Dermis blood vessel endothelial cell (primary cell): ENCODE results near the gene KLF1. TPM values are rescaled to one million over a fixed set of nuclear protein-coding genes. Genes with fewer than 3 reads are reported as not detected.
"Not testable (repeated sequence)": the region's sequence is repeated elsewhere in the genome, so short reads cannot be mapped to it uniquely, and the experiment has no call there.

Experiments
- DNase-seq: peaks from one replicate; pipeline ENCODE4 v3.0.0; 2010
- total RNA-seq: library from RNA; depleted of rRNA; stranded (reverse); fragments of >200 nt; gene quantifications from 2 replicates; pipeline ENCODE4 v1.2.3, GENCODE V29; 2014

KLF1 gene
- total RNA-seq, 1 donor from 2014 or later: 0.17 TPM

DNA sequence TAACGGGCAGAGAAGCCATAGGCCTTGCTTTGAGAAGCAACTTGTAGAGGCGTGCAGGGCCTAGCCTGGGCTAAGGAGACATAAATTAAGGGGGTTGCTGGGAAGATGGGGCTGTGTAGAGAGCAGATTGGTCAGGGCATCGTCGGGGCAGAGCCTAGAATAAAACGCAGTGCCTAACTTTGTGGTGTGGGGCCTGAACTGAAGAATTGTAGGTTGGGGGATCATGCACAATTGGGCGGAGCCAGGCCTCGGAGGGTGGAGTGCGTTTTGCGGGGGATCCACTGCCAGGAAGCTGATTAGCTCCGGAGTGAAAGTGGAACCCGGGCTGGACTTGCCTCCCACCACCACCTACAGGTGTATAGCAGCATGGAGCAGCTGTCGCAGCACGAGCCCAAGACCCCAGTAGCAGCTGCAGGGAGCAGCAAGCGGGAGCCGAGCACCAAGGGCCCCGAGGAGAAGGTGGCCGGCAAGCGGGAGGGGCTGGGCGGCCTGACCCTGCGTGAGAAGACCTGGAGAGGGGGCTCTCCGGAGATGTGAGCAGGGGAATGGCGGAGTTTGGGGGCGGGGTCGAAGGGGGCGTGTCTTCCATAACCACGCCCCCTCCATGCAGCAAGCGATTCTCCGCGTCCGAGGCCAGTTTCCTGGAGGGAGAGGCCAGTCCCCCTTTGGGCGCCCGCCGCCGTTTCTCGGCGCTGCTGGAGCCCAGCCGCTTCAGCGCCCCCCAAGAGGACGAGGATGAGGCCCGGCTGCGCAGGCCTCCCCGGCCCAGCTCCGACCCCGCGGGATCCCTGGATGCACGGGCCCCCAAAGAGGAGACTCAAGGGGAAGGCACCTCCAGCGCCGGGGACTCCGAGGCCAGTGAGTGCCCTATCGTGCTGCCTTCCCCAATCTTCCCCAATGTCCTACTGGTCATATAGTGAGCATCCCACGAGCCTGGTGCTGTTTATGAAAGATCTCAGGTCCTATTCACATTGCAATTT, 19.6 kb downstream of the KLF1 start:
- peak; percentile 70 for DNase-seq

DNA sequence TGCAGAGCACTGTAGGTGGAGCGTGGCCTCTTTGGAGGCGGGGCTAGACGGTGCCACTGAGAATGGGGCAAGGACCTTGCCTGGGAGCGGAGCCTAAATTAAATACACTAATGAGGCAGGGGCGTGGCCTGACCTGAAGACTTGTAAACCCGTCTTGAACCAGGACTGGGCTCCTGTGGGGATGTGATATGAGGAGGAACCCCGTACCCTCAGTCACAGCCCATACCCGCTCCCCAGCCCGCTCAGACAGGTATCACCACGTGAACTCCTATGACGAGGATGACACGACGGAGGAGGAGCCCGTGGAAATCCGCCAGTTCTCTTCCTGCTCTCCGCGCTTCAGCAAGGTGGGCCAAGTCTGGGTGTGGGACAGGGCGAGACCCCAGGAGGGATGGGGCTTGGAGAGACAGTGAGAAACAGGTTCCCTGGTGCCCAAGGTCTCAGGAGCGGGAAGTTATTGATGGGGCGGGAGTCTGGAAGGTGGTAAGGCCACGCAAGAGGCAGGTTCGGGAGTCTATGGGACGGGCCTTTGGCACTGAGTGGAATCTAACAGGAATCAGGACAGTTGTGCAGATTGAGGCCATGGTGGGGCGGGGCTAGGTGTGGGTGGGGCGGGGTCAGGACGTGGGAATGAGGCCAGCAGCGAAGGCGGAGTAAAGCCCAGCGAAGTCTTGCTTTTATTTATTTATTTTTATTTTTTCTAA, 20.4 kb downstream of the KLF1 start:
- DNase-seq: no peak

DNA sequence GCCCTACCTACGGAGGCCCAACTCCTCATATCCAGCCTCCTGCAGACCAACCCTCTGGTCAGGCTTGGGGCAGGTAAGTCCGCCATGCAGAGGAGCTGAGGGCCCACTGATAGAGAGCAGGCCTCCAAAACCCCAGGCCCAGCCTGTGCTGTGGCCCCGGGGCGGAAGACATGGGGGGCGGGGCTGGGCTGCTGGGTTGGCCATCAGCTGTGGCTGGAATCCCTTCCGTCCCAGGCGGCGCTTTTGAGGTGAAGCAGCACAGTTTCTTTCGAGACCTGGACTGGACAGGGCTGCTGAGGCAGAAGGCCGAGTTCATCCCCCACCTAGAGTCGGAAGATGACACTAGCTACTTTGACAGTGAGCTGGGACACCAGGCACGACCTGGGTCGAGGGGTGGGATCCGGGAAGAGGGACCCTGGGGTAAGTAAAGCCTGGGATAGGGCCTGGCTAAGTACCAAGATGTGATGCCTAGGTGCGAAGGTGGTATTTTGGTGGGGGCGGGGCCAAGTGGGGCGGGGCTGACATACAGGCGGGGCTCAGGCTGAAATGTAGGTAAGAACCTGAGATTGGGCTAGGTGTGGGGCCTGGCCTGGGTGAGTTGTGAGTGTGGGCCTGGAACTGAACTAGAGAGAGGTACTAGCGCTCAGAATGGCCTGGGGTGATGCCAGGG, 21.1 kb downstream of the KLF1 start:
- no peak for DNase-seq

DNA sequence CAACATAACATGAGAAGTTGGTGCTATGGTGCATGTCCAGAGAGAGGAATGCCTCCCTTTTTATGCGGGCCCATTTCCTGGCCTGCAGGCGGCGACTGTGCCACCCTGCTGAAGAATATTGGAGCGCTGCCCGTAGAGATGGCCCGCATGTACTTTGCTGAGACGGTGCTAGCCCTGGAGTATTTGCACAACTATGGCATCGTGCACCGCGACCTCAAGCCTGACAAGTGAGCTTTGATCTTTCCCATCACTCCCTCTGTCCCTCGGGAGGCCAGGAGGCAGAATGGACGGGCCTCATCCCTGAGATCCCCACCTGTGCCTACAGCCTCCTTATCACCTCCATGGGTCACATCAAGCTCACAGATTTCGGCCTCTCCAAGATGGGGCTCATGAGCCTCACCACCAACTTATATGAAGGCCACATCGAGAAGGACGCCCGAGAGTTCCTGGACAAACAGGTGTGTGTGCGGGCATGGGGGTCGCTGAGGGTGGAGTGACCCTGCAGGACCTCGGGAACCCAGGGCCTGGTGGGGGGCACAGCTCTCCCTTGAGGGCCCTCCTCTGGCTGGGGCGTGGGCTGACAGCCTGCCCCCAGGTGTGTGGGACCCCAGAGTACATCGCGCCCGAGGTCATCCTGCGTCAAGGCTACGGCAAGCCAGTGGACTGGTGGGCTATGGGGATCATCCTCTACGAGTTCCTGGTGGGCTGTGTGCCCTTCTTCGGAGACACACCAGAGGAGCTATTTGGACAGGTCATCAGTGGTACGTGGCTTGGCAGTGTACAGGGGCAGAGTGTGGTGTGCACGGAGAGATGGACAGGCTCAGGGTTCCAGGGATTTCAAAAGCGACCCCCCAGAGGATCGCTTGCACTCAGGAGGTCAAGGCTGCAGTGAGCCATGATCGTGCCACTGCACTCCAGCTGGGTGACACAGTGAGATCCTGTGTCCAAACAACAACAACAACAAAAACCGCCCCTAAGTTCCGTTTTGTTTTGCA, 22.0 kb downstream of the KLF1 start:
- DNase-seq: no peak

DNA sequence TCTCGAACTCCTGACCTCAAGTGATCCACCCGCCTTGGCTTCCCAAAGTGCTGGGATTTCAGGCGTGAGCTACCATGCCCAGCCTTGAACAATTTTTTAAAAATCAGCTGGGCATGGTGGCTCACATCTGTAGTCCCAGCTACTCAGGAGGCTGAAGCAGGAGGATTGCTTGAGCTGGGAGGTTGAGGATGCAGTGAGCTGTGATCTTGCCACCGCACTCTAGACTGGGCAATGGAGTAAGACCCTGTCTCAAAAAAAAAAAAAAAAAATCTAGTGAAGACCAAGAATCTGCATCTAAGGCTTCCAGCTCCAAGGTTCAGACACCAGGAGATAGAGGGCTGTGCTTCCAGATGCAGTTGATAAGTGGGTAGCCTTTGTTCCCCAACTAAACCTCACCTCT, 22.9 kb downstream of the KLF1 start:
- no peak for DNase-seq

DNA sequence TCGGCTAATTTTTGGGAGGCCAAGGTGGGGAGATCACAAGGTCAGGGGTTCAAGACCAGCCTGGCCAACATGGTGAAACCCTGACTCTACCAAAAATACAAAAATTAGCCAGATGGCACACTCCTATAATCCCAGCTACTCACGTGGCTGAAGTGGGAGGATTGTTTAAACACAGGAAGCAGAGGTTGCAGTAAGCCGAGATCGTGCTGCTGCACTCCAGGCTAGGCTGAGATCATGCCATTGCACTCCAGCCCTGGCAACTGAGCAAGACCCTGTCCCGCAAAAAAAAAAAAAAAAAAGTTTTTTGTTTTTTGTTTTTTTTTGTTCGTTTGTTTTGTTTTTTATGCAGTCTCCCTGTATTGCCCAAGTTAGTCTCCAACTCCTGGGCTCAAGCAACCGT, 27.5 kb downstream of the KLF1 start:
- DNase-seq: no peak

DNA sequence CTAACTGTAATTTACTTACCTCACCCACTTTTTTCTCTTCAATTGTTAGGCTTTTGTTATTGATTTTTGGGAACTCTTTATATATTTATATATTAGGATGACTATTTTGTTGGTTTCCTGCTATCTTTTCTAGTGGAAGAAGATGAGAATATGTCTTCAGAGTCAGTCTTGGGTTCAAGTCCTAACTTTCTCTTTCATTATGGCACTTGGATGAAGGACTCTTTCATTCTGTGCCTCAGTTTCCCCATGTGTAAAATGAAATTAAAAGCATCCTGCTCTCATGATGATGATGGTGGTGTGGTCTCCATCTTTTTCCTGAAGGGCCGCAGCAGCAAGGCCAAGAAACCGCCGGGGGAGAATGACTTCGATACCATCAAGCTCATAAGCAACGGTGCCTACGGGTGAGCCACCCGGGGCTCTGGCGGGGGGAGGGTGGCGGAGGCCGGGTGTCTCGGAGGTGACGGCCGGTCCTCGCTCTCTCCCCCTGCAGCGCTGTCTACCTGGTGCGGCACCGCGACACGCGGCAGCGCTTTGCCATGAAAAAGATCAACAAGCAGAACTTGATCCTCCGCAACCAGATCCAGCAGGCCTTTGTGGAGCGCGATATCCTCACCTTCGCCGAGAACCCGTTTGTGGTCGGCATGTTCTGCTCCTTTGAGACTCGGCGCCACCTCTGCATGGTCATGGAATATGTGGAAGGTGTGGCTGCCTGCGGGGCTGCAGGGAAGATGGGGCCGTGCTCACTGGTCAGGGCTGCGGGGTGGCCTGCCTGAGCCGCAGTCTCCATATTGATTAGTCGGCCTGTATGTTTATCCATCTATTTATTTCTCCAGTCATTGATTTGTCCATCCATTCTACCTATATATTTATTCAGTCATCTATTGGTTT, 28.7 kb downstream of the KLF1 start:
- no peak for DNase-seq

DNA sequence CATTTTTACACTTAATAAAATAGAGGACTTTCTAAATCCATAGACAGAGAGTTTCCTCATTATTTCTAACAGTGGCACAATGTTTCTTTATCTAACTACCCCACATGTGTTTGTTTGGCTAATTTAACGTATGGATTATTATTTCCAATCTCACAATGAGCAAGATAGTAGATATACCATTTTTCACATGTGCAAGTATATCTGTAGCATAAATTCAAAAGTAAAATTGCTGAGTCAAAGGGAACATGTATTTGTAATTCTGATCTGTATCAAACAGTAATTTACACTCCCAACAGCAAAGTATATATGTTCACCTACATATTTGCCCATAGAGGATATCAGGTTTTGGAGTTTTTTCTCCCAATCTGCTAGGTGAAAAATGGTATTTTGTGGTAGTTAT, 30.3 kb downstream of the KLF1 start:
- no peak for DNase-seq

DNA sequence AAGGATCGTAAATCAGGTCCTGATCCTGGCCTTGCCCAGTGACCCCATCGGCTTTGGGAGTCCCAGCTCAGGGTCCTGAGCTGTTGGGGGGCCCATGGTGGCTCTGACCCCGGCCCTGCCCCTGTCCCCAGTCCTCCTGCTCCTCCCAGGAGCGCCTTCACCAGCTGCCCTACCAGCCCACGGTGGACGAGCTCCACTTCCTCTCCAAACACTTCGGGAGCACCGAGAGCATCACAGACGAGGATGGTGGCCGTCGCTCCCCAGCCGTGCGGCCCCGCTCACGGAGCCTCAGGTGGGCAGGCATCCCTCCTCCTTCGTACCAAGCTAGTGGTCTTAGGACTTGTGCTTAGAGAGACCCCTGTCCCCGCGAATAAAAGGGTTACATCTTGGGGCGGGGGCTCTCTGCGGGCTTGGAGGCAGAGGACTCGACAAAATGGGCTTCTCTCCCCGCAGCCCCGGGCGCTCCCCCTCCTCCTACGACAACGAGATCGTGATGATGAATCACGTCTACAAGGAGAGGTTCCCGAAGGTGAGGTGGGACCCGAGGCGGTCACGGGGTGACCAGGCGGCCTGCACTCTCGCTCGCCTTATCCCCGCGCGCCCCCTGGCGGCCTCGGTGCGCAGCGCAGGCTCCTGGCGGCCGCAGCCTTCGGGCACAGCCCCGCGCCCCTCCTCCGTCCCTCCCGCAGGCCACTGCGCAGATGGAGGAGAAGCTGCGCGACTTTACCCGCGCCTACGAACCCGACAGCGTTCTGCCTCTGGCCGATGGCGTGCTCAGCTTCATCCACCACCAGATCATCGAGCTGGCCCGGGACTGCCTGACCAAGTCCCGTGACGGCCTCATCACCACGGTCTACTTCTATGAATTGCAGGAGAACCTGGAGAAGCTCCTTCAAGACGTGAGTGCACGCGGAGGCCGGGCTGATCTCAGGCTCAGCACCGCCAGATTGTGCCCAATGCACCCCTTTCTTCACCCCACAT, 39.6 kb downstream of the KLF1 start:
- peak; percentile 84 for DNase-seq

DNA sequence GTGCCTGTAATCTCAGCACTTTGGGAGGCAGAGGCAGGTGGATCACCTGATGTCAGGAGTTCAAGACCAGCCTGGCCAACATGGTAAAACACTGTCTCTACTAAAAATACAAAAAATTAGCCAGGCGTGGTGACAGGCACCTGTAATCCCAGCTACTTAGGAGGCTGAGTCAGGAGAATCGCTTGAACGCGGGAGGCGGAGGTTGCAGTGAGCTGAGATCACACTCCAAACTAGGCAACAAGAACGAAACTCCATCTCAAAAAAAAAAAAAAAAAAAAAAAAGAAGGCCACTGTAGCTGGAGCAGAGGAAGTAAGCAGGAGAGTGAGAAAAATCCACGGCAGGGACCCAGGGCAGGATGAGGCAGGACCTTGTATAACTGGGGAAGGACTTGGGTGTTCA, 40.4 kb downstream of the KLF1 start:
- not testable (repeated sequence) for DNase-seq

DNA sequence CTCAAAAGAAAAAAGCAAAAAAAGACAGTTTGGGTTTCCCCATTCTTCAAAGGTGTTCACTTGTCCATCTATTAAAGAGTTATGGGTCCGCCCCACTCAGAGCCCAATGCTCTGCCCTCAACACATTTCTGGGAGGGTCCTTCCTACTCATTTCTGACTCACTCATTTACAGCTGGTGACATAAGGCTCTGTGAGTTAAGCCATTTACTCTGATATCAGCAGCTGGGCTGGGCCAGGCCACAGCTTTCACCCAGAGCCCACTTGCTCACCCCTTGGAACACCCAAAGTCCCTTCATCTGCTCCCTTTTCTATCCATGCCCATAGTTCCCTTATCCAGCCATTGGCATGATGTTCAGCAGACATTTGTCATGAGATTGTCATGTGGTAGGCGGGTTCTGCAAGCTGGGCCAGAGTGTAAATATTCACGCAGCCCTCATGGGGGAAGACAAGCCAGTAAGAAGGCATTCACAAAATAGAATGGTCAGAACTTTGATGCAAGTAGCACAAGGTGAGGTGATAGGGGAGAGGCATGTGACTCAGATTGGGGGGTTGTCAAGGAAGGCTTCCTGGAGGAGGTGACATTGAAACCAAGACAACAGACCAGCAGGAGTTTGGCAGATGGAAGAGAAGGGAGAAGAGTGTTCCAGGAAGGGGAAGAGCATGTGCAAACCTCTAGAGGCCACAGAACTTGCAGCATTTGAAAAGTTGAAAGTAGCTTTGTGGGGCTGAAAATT, 42.8 kb downstream of the KLF1 start:
- no peak for DNase-seq

DNA sequence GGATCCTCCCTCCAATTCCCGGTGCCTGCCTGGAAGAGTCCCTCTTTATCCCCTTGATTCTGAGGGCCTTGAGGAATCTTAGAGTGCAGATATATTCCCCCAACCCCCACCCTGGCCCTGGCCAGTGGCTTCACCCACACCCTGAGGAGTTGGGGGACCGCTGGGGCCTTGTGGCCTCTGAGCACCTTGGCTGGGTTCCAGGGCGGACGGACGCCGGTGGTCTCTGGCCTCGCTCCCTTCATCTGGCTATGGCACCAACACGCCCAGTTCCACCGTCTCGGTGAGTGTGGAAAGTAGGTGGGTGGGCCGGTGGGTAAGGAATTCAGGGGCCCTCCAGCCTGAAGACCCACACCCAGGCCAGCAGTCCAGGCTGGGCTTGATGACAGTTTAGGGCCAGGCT, 43.7 kb downstream of the KLF1 start:
- DNase-seq: no peak

DNA sequence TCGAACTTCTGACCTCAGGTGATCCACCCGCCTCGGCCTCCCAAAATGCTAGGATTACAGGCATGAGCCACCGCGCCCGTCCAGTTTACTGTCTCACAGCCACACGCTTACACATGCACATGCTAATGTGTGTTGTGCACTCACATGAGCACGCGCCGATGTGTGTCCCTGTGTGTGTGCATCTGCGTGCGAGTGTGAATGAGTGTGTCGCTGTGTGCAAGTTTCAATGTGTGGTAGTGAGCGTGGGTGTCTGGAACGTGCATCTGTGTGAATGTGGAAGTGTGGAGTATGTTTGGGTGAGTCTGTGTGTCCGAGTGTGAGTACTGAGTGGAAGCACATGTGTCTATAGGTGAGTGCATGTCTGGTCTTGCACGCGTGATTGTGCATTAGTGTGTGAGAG, 44.5 kb downstream of the KLF1 start:
- no peak for DNase-seq

DNA sequence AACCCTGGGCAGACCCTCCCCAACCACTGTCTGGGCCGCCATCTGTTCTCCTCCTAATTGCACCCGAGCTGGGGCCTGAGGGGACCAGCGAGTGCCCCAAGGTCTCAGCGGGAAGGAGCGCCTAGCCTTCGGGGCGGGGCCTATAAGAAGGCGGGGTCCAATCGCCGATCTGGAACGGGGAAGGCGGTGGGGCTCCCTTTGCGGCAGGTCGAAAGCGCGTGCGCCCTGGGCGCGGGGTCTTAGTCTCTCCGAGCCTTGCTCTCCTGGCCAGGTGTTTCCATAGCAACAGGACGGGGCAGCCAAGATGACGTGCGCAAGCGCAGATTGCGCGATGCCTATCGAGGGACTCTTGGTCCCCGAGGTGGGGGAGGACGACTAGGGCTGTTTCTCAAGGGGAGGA, 45.9 kb downstream of the KLF1 start:
- DNase-seq: peak; percentile 29

DNA sequence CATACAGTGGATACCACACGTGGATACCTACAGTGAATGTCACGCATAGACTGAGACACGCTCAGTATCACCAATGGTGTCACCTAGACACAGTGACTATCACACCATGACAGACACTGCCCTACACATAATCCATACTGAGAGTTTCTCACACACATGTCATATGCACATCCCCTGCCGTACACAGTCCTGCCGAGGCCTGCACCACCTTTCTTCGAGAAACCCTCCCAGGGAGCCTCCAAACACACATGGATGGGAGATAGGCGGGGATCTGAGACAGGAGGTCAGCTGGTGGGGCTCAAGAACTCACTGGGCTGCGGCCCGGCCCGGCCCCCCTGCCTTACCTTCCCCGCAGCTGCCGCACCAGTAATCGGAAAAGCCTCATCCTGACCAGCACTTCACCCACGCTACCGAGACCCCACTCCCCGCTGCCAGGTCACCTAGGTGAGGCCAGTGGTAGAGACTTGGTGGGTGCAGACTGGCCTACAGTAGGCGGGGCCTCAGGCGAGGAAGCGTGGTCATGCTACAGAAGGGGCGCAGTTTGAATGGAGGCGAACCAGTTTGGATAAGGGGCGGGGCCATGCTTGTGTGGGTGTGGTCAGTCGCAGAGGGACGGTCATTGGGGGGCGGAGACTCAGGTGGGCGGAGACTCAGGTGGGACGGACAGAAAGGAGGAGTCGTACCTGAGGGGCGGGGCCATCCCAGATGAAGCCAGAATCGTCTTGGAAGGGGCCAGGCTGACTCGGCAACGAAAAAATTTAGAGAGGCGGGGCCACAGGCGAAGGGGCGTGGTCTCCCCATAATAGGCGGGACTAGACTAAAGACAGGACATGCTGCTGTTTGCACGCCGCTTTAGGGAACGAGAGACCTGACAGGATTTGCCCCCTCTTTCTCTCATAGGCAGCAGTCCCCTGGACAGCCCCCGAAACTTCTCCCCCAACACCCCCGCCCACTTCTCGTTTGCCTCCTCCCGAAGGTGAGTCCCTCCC, 46.6 kb downstream of the KLF1 start:
- peak; percentile 60 for DNase-seq

DNA sequence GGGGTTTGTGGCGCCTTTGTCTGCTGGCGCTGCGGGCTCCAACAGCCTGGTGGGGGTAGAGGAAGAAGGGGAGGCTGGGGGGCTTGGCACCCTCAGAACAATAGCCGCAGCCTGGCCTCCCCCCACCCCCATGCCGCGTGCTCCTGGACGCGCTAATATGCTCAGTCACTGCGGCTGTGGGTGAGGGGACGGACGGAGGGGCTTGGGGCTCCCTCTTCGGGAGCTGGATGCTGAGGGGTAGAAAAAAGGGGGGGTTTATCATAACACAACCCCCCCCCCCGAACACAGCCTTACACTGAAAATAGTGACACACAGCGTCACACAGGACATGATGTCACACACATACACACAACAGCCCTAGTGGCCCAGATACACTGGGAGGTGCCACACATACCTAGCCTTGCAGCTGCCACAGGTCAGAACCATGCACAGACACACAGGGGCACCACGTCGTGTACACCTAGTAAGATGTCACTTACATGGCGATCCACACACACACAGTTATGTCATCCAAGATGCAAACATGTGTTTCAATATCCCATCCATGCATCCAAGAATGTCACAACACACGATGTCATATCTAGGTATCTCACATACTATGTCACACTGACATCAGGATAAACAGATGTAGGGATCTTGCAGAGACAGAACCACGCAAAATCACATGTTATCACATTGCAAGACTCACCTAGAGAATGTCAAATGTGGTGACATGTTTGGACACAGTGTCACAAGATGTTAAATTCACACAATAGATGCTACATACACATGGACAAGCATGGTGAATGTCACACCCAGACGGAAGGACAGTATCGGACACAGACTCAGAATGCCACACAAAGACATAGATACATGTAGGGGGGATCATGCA, 47.9 kb downstream of the KLF1 start:
- DNase-seq: no peak
